GM12874 (cell line): ENCODE results near the gene NDRG2.

Experiments used
- TF ChIP-seq, protein P1 (sequence below): IDR thresholded peaks from 2 replicates; pipeline ENCODE4 v1.5.1; 2011; ENCODE audit warnings: low read depth, mild to moderate bottlenecking, control low read depth, low read length, moderate library complexity; ENCODE audit not compliant: insufficient read depth

Gene NDRG2

GRCh38 chr14:21043974-21044618 lies 19.2 kb upstream of the NDRG2 start:
- TF ChIP-seq, protein P1, sequence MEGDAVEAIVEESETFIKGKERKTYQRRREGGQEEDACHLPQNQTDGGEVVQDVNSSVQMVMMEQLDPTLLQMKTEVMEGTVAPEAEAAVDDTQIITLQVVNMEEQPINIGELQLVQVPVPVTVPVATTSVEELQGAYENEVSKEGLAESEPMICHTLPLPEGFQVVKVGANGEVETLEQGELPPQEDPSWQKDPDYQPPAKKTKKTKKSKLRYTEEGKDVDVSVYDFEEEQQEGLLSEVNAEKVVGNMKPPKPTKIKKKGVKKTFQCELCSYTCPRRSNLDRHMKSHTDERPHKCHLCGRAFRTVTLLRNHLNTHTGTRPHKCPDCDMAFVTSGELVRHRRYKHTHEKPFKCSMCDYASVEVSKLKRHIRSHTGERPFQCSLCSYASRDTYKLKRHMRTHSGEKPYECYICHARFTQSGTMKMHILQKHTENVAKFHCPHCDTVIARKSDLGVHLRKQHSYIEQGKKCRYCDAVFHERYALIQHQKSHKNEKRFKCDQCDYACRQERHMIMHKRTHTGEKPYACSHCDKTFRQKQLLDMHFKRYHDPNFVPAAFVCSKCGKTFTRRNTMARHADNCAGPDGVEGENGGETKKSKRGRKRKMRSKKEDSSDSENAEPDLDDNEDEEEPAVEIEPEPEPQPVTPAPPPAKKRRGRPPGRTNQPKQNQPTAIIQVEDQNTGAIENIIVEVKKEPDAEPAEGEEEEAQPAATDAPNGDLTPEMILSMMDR = no peak

DNA sequence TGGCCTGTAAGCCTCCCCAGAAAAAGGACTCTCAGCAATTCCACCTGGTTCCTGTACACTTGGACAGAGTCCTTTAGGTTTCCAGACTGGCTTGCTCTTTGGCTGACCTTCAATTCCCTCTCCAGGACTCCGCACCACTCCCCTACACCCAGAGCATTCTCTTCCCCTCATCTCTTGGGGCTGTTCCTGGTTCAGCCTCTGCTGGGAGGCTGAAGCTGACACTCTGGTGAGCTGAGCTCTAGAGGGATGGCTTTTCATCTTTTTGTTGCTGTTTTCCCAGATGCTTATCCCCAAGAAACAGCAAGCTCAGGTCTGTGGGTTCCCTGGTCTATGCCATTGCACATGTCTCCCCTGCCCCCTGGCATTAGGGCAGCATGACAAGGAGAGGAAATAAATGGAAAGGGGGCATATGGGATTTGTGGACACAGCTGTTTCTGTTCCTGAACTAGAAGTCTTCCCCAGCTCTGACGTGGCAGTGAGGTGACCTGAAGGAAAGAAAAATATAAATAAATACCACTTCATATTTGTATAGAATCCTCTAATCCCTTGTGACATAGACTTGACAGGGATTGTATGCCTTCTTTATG lies 18.6 kb upstream of the NDRG2 start:
- TF ChIP-seq, protein P1 = no peak

DNA sequence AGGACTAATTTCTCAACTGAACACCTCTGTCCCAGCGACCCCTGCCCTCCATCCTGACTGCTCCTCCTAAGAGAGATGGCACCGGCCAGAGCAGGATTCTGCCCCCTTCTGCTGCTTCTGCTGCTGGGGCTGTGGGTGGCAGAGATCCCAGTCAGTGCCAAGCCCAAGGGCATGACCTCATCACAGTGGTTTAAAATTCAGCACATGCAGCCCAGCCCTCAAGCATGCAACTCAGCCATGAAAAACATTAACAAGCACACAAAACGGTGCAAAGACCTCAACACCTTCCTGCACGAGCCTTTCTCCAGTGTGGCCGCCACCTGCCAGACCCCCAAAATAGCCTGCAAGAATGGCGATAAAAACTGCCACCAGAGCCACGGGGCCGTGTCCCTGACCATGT lies 18.1 kb upstream of the NDRG2 start:
- TF ChIP-seq, protein P1 = no peak

- TF ChIP-seq, protein P1 = no peak
Observed at GRCh38 chr14:21041676-21042433, 17.0 kb upstream of the NDRG2 start, which contains the start of gene RNASE7. Gene RNASE7, plus strand, starts transcription at chr14:21042362. Its CDS starts 631 bp downstream, at chr14:21042993.

DNA sequence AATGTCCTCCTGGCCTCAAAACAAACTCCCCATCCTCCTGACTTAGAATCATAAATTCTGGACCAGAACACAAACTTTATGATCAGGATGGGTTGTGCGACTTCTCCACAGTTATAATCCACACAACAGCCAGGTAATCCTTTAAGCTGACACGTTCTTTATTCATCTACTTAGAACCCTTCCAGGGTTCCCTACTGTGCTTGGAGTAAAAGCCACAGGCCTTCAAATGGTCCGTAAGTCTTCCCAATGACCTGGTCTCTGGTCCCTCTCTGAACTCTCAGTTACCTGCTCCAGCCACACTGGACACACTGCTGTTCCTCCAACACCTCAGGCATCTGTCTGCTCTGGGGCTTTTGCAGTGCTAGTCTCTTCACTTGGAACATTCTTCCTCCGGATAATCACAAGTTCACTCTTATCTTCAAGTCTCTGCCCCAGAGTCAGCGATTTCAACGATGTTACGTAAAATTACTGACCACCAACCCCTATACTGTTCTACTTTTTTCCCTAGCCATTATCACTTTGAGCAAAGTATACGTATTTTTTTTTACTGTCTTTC lies 15.6 kb upstream of the NDRG2 start:
- TF ChIP-seq, protein P1 = no peak

DNA sequence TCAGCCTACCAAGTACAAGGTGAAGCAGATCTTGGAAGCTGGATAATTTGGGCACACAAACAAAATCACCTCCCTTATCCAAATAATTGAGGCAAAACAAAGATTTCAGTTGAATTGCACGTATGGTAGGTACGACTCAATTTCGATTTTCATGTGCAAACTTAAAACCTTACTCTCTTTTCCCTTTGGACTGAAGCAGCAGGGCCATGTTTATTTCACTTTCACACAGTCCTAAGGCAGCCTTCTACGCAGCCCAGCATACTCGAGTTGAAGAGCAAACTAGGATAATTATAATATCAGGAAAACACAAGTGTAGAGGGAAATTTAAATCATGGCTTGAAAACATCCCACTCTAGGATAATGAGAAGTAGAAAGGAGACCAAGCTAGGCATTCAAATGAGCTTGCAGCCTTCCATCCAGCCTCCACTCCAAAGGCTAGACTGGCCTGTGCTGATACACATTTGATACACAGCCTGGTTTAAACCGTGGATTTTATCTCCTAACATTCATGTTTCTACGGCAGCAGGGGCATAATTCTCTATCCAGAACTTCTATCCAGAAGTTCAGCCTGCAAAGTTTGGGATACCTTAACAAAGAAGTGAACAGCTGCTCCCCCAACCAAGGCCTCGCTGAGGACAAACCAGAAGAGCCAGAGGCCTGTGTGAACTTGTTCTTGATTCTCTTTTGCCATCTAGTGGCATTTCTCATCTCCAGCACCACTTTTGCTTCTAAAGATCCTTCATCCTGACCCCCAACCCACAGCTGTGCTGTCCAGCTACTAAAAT lies 14.9 kb upstream of the NDRG2 start:
- TF ChIP-seq, protein P1 = peak; percentile 47
